ENCODE results near the gene AHCY.

DNA sequence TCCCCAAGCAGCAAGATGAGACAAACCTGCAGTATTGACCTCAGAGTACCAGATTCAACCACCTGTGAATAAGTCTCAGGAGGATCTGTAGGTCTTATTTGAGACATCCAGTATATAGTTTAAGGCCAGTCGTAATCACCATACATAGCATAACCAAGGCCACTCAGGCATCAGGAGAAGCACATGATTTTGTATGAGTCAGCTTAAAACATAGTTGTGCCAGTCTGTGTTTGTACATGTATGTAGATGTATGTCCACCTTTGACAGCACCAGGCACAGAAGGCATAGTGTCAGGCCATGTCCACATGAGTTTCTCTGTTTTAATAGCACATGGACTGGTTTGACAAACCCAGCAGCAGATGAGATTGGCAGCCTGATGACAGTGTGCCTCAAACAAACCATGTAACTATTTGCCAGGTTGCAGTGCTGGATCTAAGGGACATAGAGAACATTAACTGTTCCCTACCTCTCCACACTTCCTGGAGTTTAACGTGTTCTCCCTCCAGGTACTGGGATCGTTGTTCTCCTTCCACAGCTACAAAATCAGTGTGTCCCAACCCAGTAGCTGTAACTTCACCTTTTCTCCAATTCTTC, 70.6 kb downstream of the AHCY start:
- TF ChIP-seq, protein P1, sequence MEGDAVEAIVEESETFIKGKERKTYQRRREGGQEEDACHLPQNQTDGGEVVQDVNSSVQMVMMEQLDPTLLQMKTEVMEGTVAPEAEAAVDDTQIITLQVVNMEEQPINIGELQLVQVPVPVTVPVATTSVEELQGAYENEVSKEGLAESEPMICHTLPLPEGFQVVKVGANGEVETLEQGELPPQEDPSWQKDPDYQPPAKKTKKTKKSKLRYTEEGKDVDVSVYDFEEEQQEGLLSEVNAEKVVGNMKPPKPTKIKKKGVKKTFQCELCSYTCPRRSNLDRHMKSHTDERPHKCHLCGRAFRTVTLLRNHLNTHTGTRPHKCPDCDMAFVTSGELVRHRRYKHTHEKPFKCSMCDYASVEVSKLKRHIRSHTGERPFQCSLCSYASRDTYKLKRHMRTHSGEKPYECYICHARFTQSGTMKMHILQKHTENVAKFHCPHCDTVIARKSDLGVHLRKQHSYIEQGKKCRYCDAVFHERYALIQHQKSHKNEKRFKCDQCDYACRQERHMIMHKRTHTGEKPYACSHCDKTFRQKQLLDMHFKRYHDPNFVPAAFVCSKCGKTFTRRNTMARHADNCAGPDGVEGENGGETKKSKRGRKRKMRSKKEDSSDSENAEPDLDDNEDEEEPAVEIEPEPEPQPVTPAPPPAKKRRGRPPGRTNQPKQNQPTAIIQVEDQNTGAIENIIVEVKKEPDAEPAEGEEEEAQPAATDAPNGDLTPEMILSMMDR (IDR thresholded peaks at IDR 0.05), result no peak
- no peak for TF ChIP-seq POLR2A (IDR thresholded peaks at IDR 0.05)

Measured in thyroid gland (tissue), 4 donors.